Neural cell (in vitro differentiated cells): Measurements from ENCODE around the gene OTUD7B. TPM values are rescaled to one million over a fixed set of nuclear protein-coding genes. Genes with fewer than 3 reads are reported as not detected.

Experiments used
- H2AFZ ChIP-seq: fragments of 200-600, 300-800 bp; sonication (generic), shearing (Covaris generic); 2 replicates; pipeline ENCODE4 v1.6.0; 2014; ENCODE audit warnings: low read depth, mild to moderate bottlenecking, antibody characterized with exemption, low read length, moderate library complexity
- H3F3A ChIP-seq: fragments of 200-600 bp; shearing (Covaris generic); 2 replicates; pipeline ENCODE4 v1.6.1; 2016; ENCODE audit warnings: mild to moderate bottlenecking, moderate library complexity, mixed read lengths, antibody characterized with exemption, low read length; ENCODE audit not compliant: insufficient read depth, poor library complexity, severe bottlenecking
- H3K27ac ChIP-seq: fragments of 200-600, 300-800 bp; sonication (generic), shearing (Covaris generic); 2 replicates; pipeline ENCODE4 v1.5.1; 2014; ENCODE audit warnings: mild to moderate bottlenecking, low read length, moderate library complexity
- H3K27me3 ChIP-seq: fragments of 300-800, 200-600 bp; sonication (generic), shearing (Covaris generic); 2 replicates; pipeline ENCODE4 v1.6.0; 2014; ENCODE audit warnings: mild to moderate bottlenecking, low read depth, low read length, moderate library complexity; ENCODE audit not compliant: insufficient read depth
- H3K36me3 ChIP-seq: fragments of 300-800, 200-600 bp; sonication (generic), shearing (Covaris generic); 2 replicates; pipeline ENCODE4 v1.5.1; 2014; ENCODE audit warnings: mild to moderate bottlenecking, antibody characterized with exemption, low read length, moderate library complexity; ENCODE audit not compliant: insufficient read depth
- H3K4me2 ChIP-seq: fragments of 300-800, 200-600 bp; sonication (generic), shearing (Covaris generic); 2 replicates; pipeline ENCODE4 v1.6.0; 2014; ENCODE audit warnings: mild to moderate bottlenecking, low read length
- H3K4me3 ChIP-seq: fragments of 300-800, 200-600 bp; sonication (generic), shearing (Covaris generic); 2 replicates; pipeline ENCODE4 v1.5.1; 2014; ENCODE audit warnings: mild to moderate bottlenecking, low read length, moderate library complexity
- H3K79me2 ChIP-seq: fragments of 200-600 bp; shearing (Covaris generic); replicated peaks from 2 replicates; pipeline ENCODE4 v1.6.0; 2014; ENCODE audit warnings: mild to moderate bottlenecking, low read length, moderate library complexity; ENCODE audit not compliant: insufficient read depth
- H3K9ac ChIP-seq: fragments of 300-800, 200-600 bp; sonication (generic), shearing (Covaris generic); 2 replicates; pipeline ENCODE4 v1.6.1; 2016; ENCODE audit warnings: mild to moderate bottlenecking, low read length, mixed read lengths
- H3K9me2 ChIP-seq: fragments of 200-600 bp; shearing (Covaris generic); 2 replicates; pipeline ENCODE4 v1.6.1; 2016; ENCODE audit warnings: mild to moderate bottlenecking, low read length, mixed read lengths; ENCODE audit not compliant: insufficient read depth
- H3K9me3 ChIP-seq: fragments of 200-600, 300-800 bp; sonication (generic), shearing (Covaris generic); 2 replicates; pipeline ENCODE4 v1.6.1; 2016; ENCODE audit warnings: mild to moderate bottlenecking, mixed run types, low read length, moderate library complexity, mixed read lengths
- H4K20me1 ChIP-seq: fragments of 200-600 bp; shearing (Covaris generic); 2 replicates; pipeline ENCODE4 v1.6.1; 2016; ENCODE audit warnings: mild to moderate bottlenecking, mixed run types; ENCODE audit not compliant: insufficient read depth
- CTCF ChIP-seq: fragments of 450-650 bp; IDR thresholded peaks from 2 replicates; pipeline ENCODE4 v1.5.1; 2014; ENCODE audit warnings: antibody characterized with exemption, mild to moderate bottlenecking, moderate library complexity; ENCODE audit not compliant: poor library complexity, severe bottlenecking
- EP300 ChIP-seq: fragments of 450-650 bp; conservative IDR thresholded peaks from 2 replicates; pipeline ENCODE4 v1.6.1; 2014; ENCODE audit warnings: antibody characterized with exemption, mild to moderate bottlenecking, moderate library complexity; ENCODE audit not compliant: poor library complexity, severe bottlenecking
- EZH2 ChIP-seq: fragments of 200-600, 300-800 bp; shearing (Covaris generic), sonication (generic); IDR thresholded peaks from 2 replicates; pipeline ENCODE4 v1.6.1; 2014; ENCODE audit warnings: antibody characterized with exemption, low read length, borderline replicate concordance, mild to moderate bottlenecking; ENCODE audit not compliant: insufficient read depth, poor library complexity, severe bottlenecking
- POLR2AphosphoS5 ChIP-seq: IDR thresholded peaks from 2 replicates; pipeline ENCODE4 v1.6.1; 2012
- RAD21 ChIP-seq: fragments of 450-650 bp; conservative IDR thresholded peaks from 2 replicates; pipeline ENCODE4 v1.6.1; 2014; ENCODE audit warnings: antibody characterized with exemption, mild to moderate bottlenecking, moderate library complexity
- REST ChIP-seq: IDR thresholded peaks from 2 replicates; pipeline ENCODE4 v1.6.1; 2012; ENCODE audit warnings: borderline replicate concordance
- SMC3 ChIP-seq: fragments of 450-650 bp; conservative IDR thresholded peaks from 2 replicates; pipeline ENCODE4 v1.6.1; 2014; ENCODE audit warnings: antibody characterized with exemption, mild to moderate bottlenecking, moderate library complexity; ENCODE audit not compliant: poor library complexity
- TAF1 ChIP-seq: IDR thresholded peaks from 2 replicates; pipeline ENCODE4 v1.6.1; 2012; ENCODE audit warnings: low read depth
- polyA plus RNA-seq: library from polyadenylated mRNA; depleted of rRNA; stranded (reverse); fragments of >200 nt; gene quantifications from 2 replicates; pipeline ENCODE4 v1.2.3, GENCODE V29; 2014

The OTUD7B gene
- polyA plus RNA-seq, 1 donor from 2014 or later = 2.1 TPM

GRCh38 chr1:149995927-149996326 lies 14.6 kb downstream of the OTUD7B start:
- no peak for TF ChIP-seq REST
- TF ChIP-seq RAD21 = no peak
- no peak for TF ChIP-seq TAF1
- no peak for TF ChIP-seq EZH2
- Histone ChIP-seq H2AFZ (no peak overlapping the region), H3K36me3 (no peaks in the 10 kb centered on the region), H3K9me2 (no peaks in the 10 kb centered on the region), H3K79me2 (no peaks in the 10 kb centered on the region), H3K27ac (no peak overlapping the region), H3K4me3 (no peak overlapping the region), H3K9me3 (no peaks in the 10 kb centered on the region), H3F3A (no peaks in the 10 kb centered on the region), H3K27me3 (no peaks in the 10 kb centered on the region), H4K20me1 (no peaks in the 10 kb centered on the region), H3K9ac (no peak overlapping the region), H3K4me2 (no peak overlapping the region)

GRCh38 chr1:149993764-149994163 lies 16.8 kb downstream of the OTUD7B start:
- H2AFZ ChIP-seq = no peak overlapping the region
- H3K79me2 ChIP-seq = no peaks in the 10 kb centered on the region
- no peak overlapping the region for H3K4me2 ChIP-seq
- TF ChIP-seq TAF1 = no peak
- TF ChIP-seq SMC3 = no peak
- no peak for TF ChIP-seq EZH2
- TF ChIP-seq REST = no peak
- TF ChIP-seq CTCF = no peak
- no peak for TF ChIP-seq EP300
- TF ChIP-seq POLR2AphosphoS5 = no peak
- no peak for TF ChIP-seq RAD21
- H3K36me3 ChIP-seq = no peaks in the 10 kb centered on the region
- H3K27ac ChIP-seq = no peak overlapping the region
- H3K27me3 ChIP-seq = no peaks in the 10 kb centered on the region
- H3K4me3 ChIP-seq = no peak overlapping the region
- no peaks in the 10 kb centered on the region for H3F3A ChIP-seq
- H4K20me1 ChIP-seq = no peaks in the 10 kb centered on the region
- no peaks in the 10 kb centered on the region for H3K9me2 ChIP-seq
- no peak overlapping the region for H3K9ac ChIP-seq
- no peaks in the 10 kb centered on the region for H3K9me3 ChIP-seq
